ENCODE results near the gene CCDC148.
A peak's percentile ranks its signal among the peaks of the same experiment; 100 is the strongest.
"Not testable (repeated sequence)": the region's sequence is repeated elsewhere in the genome, so short reads cannot be mapped to it uniquely, and the experiment has no call there.

Gene CCDC148

GRCh38 chr2:158234497-158234896 is 222.1 kb downstream of the CCDC148 start:
- no peaks in the 10 kb centered on the region for H3K36me3 ChIP-seq (ENCODE audit: control insufficient read depth, insufficient read depth, low read length, severe bottlenecking)
- H3K9ac ChIP-seq (ENCODE audit: low read length): no peak overlapping the region
- no peaks in the 10 kb centered on the region for H3K4me1 ChIP-seq (ENCODE audit: control insufficient read depth, insufficient read depth, low read length)
- no peak overlapping the region for H3K4me3 ChIP-seq (ENCODE audit: low read length)
- peak; percentile 22 for DNase-seq (ENCODE audit: low read depth)
- peaks cover 6% of the 10 kb centered on the region for H3K27me3 ChIP-seq (replicated peaks; ENCODE audit: control insufficient read depth, insufficient read depth, low read length)
- H3K9me3 ChIP-seq (ENCODE audit: control insufficient read depth, low read length): no peaks in the 10 kb centered on the region

- no peak overlapping the region for H3K4me3 ChIP-seq (ENCODE audit: low read length)
Observed at GRCh38 chr2:158232476-158232875, 224.1 kb downstream of the CCDC148 start.

GRCh38 chr2:158228943-158229508 is 227.5 kb downstream of the CCDC148 start:
- no peaks in the 10 kb centered on the region for H3K4me1 ChIP-seq (ENCODE audit: control insufficient read depth, insufficient read depth, low read length)
- no peak overlapping the region for H3K9ac ChIP-seq (ENCODE audit: low read length)
- H3K36me3 ChIP-seq (ENCODE audit: control insufficient read depth, insufficient read depth, low read length, severe bottlenecking): no peaks in the 10 kb centered on the region
- H3K9me3 ChIP-seq (ENCODE audit: control insufficient read depth, low read length): no peaks in the 10 kb centered on the region
- no peaks in the 10 kb centered on the region for H3K27me3 ChIP-seq (replicated peaks; ENCODE audit: control insufficient read depth, insufficient read depth, low read length)
- H3K4me3 ChIP-seq (ENCODE audit: low read length): no peak overlapping the region
- no peak for DNase-seq (ENCODE audit: low read depth)

More at GRCh38 chr2:158232476-158232875, 224.1 kb downstream of the CCDC148 start:
- no peaks in the 10 kb centered on the region for H3K4me1 ChIP-seq (ENCODE audit: control insufficient read depth, insufficient read depth, low read length)
- no peaks in the 10 kb centered on the region for H3K9me3 ChIP-seq (ENCODE audit: control insufficient read depth, low read length)
- H3K27me3 ChIP-seq (replicated peaks; ENCODE audit: control insufficient read depth, insufficient read depth, low read length): peaks cover under 1% of the 10 kb centered on the region
- H3K9ac ChIP-seq (ENCODE audit: low read length): no peak overlapping the region
- DNase-seq (ENCODE audit: low read depth): peak; percentile 5
- no peaks in the 10 kb centered on the region for H3K36me3 ChIP-seq (ENCODE audit: control insufficient read depth, insufficient read depth, low read length, severe bottlenecking)

- not testable (repeated sequence) for H3K9ac ChIP-seq (ENCODE audit: low read length); H3K9me3 ChIP-seq (ENCODE audit: control insufficient read depth, low read length); H3K36me3 ChIP-seq (ENCODE audit: control insufficient read depth, insufficient read depth, low read length, severe bottlenecking); H3K27me3 ChIP-seq (replicated peaks; ENCODE audit: control insufficient read depth, insufficient read depth, low read length); DNase-seq (ENCODE audit: low read depth); H3K4me3 ChIP-seq (ENCODE audit: low read length); H3K4me1 ChIP-seq (ENCODE audit: control insufficient read depth, insufficient read depth, low read length)
Observed at GRCh38 chr2:158223066-158223465, 233.5 kb downstream of the CCDC148 start.

- H3K9ac ChIP-seq (ENCODE audit: low read length): no peak overlapping the region
Observed at GRCh38 chr2:158221063-158222020, 235.2 kb downstream of the CCDC148 start.

GRCh38 chr2:158217593-158217992 is 239.0 kb downstream of the CCDC148 start:
- no peak overlapping the region for H3K4me3 ChIP-seq (ENCODE audit: low read length)
- H3K9me3 ChIP-seq (ENCODE audit: control insufficient read depth, low read length): no peaks in the 10 kb centered on the region
- H3K9ac ChIP-seq (ENCODE audit: low read length): no peak overlapping the region
- H3K4me1 ChIP-seq (ENCODE audit: control insufficient read depth, insufficient read depth, low read length): no peaks in the 10 kb centered on the region
- DNase-seq (ENCODE audit: low read depth): no peak
- no peaks in the 10 kb centered on the region for H3K36me3 ChIP-seq (ENCODE audit: control insufficient read depth, insufficient read depth, low read length, severe bottlenecking)
- no peaks in the 10 kb centered on the region for H3K27me3 ChIP-seq (replicated peaks; ENCODE audit: control insufficient read depth, insufficient read depth, low read length)

More at GRCh38 chr2:158221063-158222020, 235.2 kb downstream of the CCDC148 start:
- Histone ChIP-seq H3K4me3 (ENCODE audit: low read length) (no peak overlapping the region), H3K4me1 (ENCODE audit: control insufficient read depth, insufficient read depth, low read length) (no peaks in the 10 kb centered on the region), H3K36me3 (ENCODE audit: control insufficient read depth, insufficient read depth, low read length, severe bottlenecking) (no peaks in the 10 kb centered on the region), H3K9me3 (ENCODE audit: control insufficient read depth, low read length) (no peaks in the 10 kb centered on the region), H3K27me3 (replicated peaks; ENCODE audit: control insufficient read depth, insufficient read depth, low read length) (no peaks in the 10 kb centered on the region)
- DNase-seq (ENCODE audit: low read depth): no peak

GRCh38 chr2:158214431-158214830 is 242.1 kb downstream of the CCDC148 start:
- Histone ChIP-seq H3K9me3 (ENCODE audit: control insufficient read depth, low read length) (no peaks in the 10 kb centered on the region), H3K9ac (ENCODE audit: low read length) (no peak overlapping the region), H3K4me3 (ENCODE audit: low read length) (no peak overlapping the region), H3K4me1 (ENCODE audit: control insufficient read depth, insufficient read depth, low read length) (no peaks in the 10 kb centered on the region), H3K27me3 (replicated peaks; ENCODE audit: control insufficient read depth, insufficient read depth, low read length) (no peaks in the 10 kb centered on the region), H3K36me3 (ENCODE audit: control insufficient read depth, insufficient read depth, low read length, severe bottlenecking) (no peaks in the 10 kb centered on the region)
- DNase-seq (ENCODE audit: low read depth): no peak

- H3K9ac ChIP-seq (ENCODE audit: low read length): no peak overlapping the region
Observed at GRCh38 chr2:158213773-158214172, 242.8 kb downstream of the CCDC148 start.

GRCh38 chr2:158212301-158212700 is 244.3 kb downstream of the CCDC148 start:
- no peak for DNase-seq (ENCODE audit: low read depth)
- Histone ChIP-seq H3K4me3 (ENCODE audit: low read length) (no peak overlapping the region), H3K9ac (ENCODE audit: low read length) (no peak overlapping the region), H3K36me3 (ENCODE audit: control insufficient read depth, insufficient read depth, low read length, severe bottlenecking) (no peaks in the 10 kb centered on the region), H3K9me3 (ENCODE audit: control insufficient read depth, low read length) (no peaks in the 10 kb centered on the region), H3K4me1 (ENCODE audit: control insufficient read depth, insufficient read depth, low read length) (no peaks in the 10 kb centered on the region), H3K27me3 (replicated peaks; ENCODE audit: control insufficient read depth, insufficient read depth, low read length) (no peaks in the 10 kb centered on the region)

More at GRCh38 chr2:158213773-158214172, 242.8 kb downstream of the CCDC148 start:
- no peaks in the 10 kb centered on the region for H3K9me3 ChIP-seq (ENCODE audit: control insufficient read depth, low read length)
- DNase-seq (ENCODE audit: low read depth): no peak
- H3K4me1 ChIP-seq (ENCODE audit: control insufficient read depth, insufficient read depth, low read length): no peaks in the 10 kb centered on the region
- H3K27me3 ChIP-seq (replicated peaks; ENCODE audit: control insufficient read depth, insufficient read depth, low read length): no peaks in the 10 kb centered on the region
- H3K4me3 ChIP-seq (ENCODE audit: low read length): no peak overlapping the region
- no peaks in the 10 kb centered on the region for H3K36me3 ChIP-seq (ENCODE audit: control insufficient read depth, insufficient read depth, low read length, severe bottlenecking)

- Histone ChIP-seq H3K9me3 (ENCODE audit: control insufficient read depth, low read length) (no peaks in the 10 kb centered on the region), H3K9ac (ENCODE audit: low read length) (no peak overlapping the region), H3K27me3 (replicated peaks; ENCODE audit: control insufficient read depth, insufficient read depth, low read length) (no peaks in the 10 kb centered on the region), H3K4me3 (ENCODE audit: low read length) (no peak overlapping the region), H3K4me1 (ENCODE audit: control insufficient read depth, insufficient read depth, low read length) (no peaks in the 10 kb centered on the region), H3K36me3 (ENCODE audit: control insufficient read depth, insufficient read depth, low read length, severe bottlenecking) (no peaks in the 10 kb centered on the region)
- DNase-seq (ENCODE audit: low read depth): peak; percentile 26
Observed at GRCh38 chr2:158211502-158211901, 245.1 kb downstream of the CCDC148 start.

GRCh38 chr2:158207354-158207753 is 249.2 kb downstream of the CCDC148 start:
- H3K36me3 ChIP-seq (ENCODE audit: control insufficient read depth, insufficient read depth, low read length, severe bottlenecking): no peaks in the 10 kb centered on the region
- no peaks in the 10 kb centered on the region for H3K27me3 ChIP-seq (replicated peaks; ENCODE audit: control insufficient read depth, insufficient read depth, low read length)
- H3K9me3 ChIP-seq (ENCODE audit: control insufficient read depth, low read length): no peaks in the 10 kb centered on the region
- no peak overlapping the region for H3K9ac ChIP-seq (ENCODE audit: low read length)
- no peaks in the 10 kb centered on the region for H3K4me1 ChIP-seq (ENCODE audit: control insufficient read depth, insufficient read depth, low read length)
- no peak overlapping the region for H3K4me3 ChIP-seq (ENCODE audit: low read length)
- DNase-seq (ENCODE audit: low read depth): no peak

All from adipocyte (in vitro differentiated cells).